DND-41 (cell line): Measurements from ENCODE around the gene ABT1.
A peak's percentile ranks its signal among the peaks of the same experiment; 100 is the strongest.

Source experiments
- ATAC-seq: fragments of 200-7000 bp; cut with Tn5 transposase; 3 replicates; pipeline ENCODE4 v1.9.1; 2021; ENCODE audit warnings: low read depth; ENCODE audit not compliant: insufficient read depth
- DNase-seq: peaks from one replicate; pipeline ENCODE4 v3.0.0-alpha.2; 2020
- H2AFZ ChIP-seq: 2 replicates; pipeline ENCODE4 v1.6.0; 2012; ENCODE audit warnings: low read depth, low read length
- H3K27ac ChIP-seq: 2 replicates; pipeline ENCODE4 v1.5.1; 2012; ENCODE audit warnings: low read length, inconsistent platforms
- H3K27me3 ChIP-seq: fragments of 200-600 bp; sonication (generic); 2 replicates; pipeline ENCODE4 v1.6.0; 2012; ENCODE audit warnings: low read length, mild to moderate bottlenecking, inconsistent platforms; ENCODE audit not compliant: insufficient read depth, poor library complexity
- H3K36me3 ChIP-seq: 2 replicates; pipeline ENCODE4 v1.5.1; 2012; ENCODE audit warnings: low read length, inconsistent platforms; ENCODE audit not compliant: insufficient read depth
- H3K4me1 ChIP-seq: 2 replicates; pipeline ENCODE4 v1.5.1; 2012; ENCODE audit warnings: mild to moderate bottlenecking, low read length; ENCODE audit not compliant: insufficient read depth
- H3K4me2 ChIP-seq: 2 replicates; pipeline ENCODE4 v1.6.0; 2012; ENCODE audit warnings: mild to moderate bottlenecking, moderate library complexity, low read length, inconsistent platforms; ENCODE audit not compliant: insufficient read depth
- H3K4me3 ChIP-seq, 2 experiments: fragments of 200-600 bp in 1 of 2; shearing (Covaris generic) in 1 of 2; 2 replicates each; pipeline ENCODE4 v1.5.1; 2012 to 2016; ENCODE audit warnings: inconsistent platforms in 2 of 2, low read length in 2 of 2, mild to moderate bottlenecking in 2 of 2, low read depth in 1 of 2, moderate library complexity in 1 of 2
- H3K79me2 ChIP-seq: 2 replicates; pipeline ENCODE4 v1.6.0; 2012; ENCODE audit warnings: low read length, inconsistent platforms; ENCODE audit not compliant: insufficient read depth
- H3K9ac ChIP-seq: 2 replicates; pipeline ENCODE4 v1.6.0; 2012; ENCODE audit warnings: low read depth, mild to moderate bottlenecking, inconsistent platforms, low read length, moderate library complexity
- H3K9me3 ChIP-seq: 2 replicates; pipeline ENCODE4 v1.5.1; 2012; ENCODE audit warnings: low read length, moderate library complexity, mild to moderate bottlenecking, inconsistent platforms; ENCODE audit not compliant: insufficient read depth, severe bottlenecking
- H4K20me1 ChIP-seq: 2 replicates; pipeline ENCODE4 v1.6.0; 2012; ENCODE audit warnings: low read length; ENCODE audit not compliant: insufficient read depth
- CTCF ChIP-seq: IDR thresholded peaks from 2 replicates; pipeline ENCODE4 v1.5.1; 2012; ENCODE audit warnings: borderline replicate concordance, low read length, moderate library complexity, mild to moderate bottlenecking; ENCODE audit not compliant: poor library complexity, severe bottlenecking; ENCODE audit errors: extremely low read depth
- EZH2 ChIP-seq: IDR thresholded peaks from 3 replicates; pipeline ENCODE4 v1.6.1; 2012; ENCODE audit warnings: borderline replicate concordance, low read depth, mild to moderate bottlenecking, moderate library complexity, low read length, inconsistent platforms; ENCODE audit not compliant: severe bottlenecking

The ABT1 gene

GRCh38 chr6:26598267-26598666 is 1.5 kb downstream of the ABT1 start:
- H3K4me3 ChIP-seq: peak overlapping the region in 1 of 2 experiments; percentile 84; a peak in 2 of 4 replicates
- H3K9me3 ChIP-seq: no peaks in the 10 kb centered on the region
- no peak overlapping the region for H2AFZ ChIP-seq
- peak overlapping the region; percentile 93 for H3K4me2 ChIP-seq
- TF ChIP-seq EZH2 (no peak), CTCF (no peak)
- no peak overlapping the region for H3K9ac ChIP-seq
- peaks cover 24% of the 10 kb centered on the region for H3K4me1 ChIP-seq
- peaks cover 9% of the 10 kb centered on the region for H4K20me1 ChIP-seq
- peaks cover 21% of the 10 kb centered on the region for H3K79me2 ChIP-seq
- H3K27me3 ChIP-seq: no peaks in the 10 kb centered on the region
- H3K36me3 ChIP-seq: peaks cover 24% of the 10 kb centered on the region
- no peak overlapping the region for H3K27ac ChIP-seq
- DNase-seq (no peak), ATAC-seq (no peak)

GRCh38 chr6:26599134-26599533 is 2.4 kb downstream of the ABT1 start:
- Histone ChIP-seq H4K20me1 (peaks cover 9% of the 10 kb centered on the region), H2AFZ (no peak overlapping the region), H3K27ac (no peak overlapping the region), H3K36me3 (peaks cover 24% of the 10 kb centered on the region), H3K9me3 (no peaks in the 10 kb centered on the region), H3K27me3 (no peaks in the 10 kb centered on the region), H3K9ac (no peak overlapping the region), H3K4me2 (no peak overlapping the region), H3K4me1 (peaks cover 24% of the 10 kb centered on the region), H3K79me2 (peaks cover 21% of the 10 kb centered on the region), H3K4me3 (no peak overlapping the region)
- ATAC-seq (no peak), DNase-seq (no peak)
- TF ChIP-seq CTCF: no peak
- TF ChIP-seq EZH2: no peak

GRCh38 chr6:26599591-26599990 is 2.8 kb downstream of the ABT1 start:
- Histone ChIP-seq H3K9me3 (no peaks in the 10 kb centered on the region), H3K36me3 (peaks cover 24% of the 10 kb centered on the region), H3K27ac (no peak overlapping the region), H3K4me3 (no peak overlapping the region), H3K9ac (no peak overlapping the region), H2AFZ (no peak overlapping the region), H3K4me2 (no peak overlapping the region), H3K27me3 (no peaks in the 10 kb centered on the region), H3K79me2 (peaks cover 21% of the 10 kb centered on the region), H4K20me1 (peaks cover 9% of the 10 kb centered on the region), H3K4me1 (peaks cover 24% of the 10 kb centered on the region)
- no peak for ATAC-seq
- TF ChIP-seq CTCF: no peak
- no peak for TF ChIP-seq EZH2
- DNase-seq: no peak

- peaks cover 9% of the 10 kb centered on the region for H4K20me1 ChIP-seq
Observed at GRCh38 chr6:26600759-26601158, 4.0 kb downstream of the ABT1 start.

More at GRCh38 chr6:26600759-26601158, 4.0 kb downstream of the ABT1 start:
- Histone ChIP-seq H3K36me3 (peaks cover 24% of the 10 kb centered on the region), H3K4me3 (no peak overlapping the region), H3K27me3 (no peaks in the 10 kb centered on the region), H3K9ac (no peak overlapping the region), H3K9me3 (no peaks in the 10 kb centered on the region), H3K79me2 (peaks cover 21% of the 10 kb centered on the region), H3K27ac (no peak overlapping the region), H2AFZ (no peak overlapping the region), H3K4me2 (no peak overlapping the region), H3K4me1 (peaks cover 14% of the 10 kb centered on the region)
- DNase-seq (no peak), ATAC-seq (no peak)
- TF ChIP-seq EZH2 (no peak), CTCF (no peak)
